CD1c-positive myeloid dendritic cell (primary cell): ENCODE data around the gene RXRA.
A peak's percentile ranks its signal among the peaks of the same experiment; 100 is the strongest.

Experiments
- DNase-seq: peaks from one replicate; pipeline ENCODE4 v3.0.0-alpha.2; 2016; ENCODE audit errors: extremely low spot score

RXRA gene

GRCh38 chr9:134399435-134400056, 73.3 kb downstream of the RXRA start:
- DNase-seq, result peak; percentile 60

DNA sequence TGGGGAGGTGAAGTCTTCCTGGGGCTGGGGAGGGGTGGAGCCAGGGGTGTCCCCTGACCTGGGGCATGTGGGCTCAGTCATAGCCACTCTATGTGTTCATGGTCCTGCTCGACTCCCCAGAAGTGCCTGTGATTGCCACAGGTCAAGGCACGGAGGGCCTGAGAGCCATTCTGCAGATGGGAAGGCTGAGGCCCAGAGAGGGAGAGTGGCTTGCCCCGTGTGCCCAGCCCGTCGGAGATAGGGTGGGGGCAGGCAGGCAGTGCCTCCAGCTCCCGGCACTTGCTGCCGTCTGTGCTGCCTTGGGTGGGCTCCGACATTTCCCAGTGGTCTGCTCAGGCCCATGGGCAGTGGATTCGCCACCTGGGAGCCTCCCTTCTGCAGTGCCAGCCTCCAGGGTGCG, 74.0 kb downstream of the RXRA start:
- no peak for DNase-seq

GRCh38 chr9:134401391-134401790, 75.1 kb downstream of the RXRA start:
- no peak for DNase-seq

GRCh38 chr9:134402182-134402581, 75.9 kb downstream of the RXRA start:
- DNase-seq, result peak; percentile 56

DNA sequence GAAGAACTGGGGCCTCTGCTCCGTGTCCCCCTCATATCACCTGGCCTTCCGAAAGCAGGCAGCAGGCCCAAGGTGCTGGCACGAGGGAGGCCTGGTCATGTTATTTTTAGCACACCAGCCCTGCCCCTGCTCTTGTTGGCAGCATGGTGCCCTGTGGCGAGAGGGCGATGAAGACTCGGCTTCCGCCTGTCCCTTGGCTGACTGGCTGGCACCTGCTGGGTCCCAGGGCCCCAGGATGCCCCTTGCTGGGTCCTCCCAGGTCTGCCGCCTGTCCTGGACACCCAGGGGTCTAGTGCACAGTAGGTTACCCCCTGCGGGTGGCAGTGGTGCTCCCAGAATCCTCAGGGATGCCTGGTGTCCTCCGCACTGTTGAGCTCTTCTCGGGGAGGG, 77.0 kb downstream of the RXRA start:
- no peak for DNase-seq

DNA sequence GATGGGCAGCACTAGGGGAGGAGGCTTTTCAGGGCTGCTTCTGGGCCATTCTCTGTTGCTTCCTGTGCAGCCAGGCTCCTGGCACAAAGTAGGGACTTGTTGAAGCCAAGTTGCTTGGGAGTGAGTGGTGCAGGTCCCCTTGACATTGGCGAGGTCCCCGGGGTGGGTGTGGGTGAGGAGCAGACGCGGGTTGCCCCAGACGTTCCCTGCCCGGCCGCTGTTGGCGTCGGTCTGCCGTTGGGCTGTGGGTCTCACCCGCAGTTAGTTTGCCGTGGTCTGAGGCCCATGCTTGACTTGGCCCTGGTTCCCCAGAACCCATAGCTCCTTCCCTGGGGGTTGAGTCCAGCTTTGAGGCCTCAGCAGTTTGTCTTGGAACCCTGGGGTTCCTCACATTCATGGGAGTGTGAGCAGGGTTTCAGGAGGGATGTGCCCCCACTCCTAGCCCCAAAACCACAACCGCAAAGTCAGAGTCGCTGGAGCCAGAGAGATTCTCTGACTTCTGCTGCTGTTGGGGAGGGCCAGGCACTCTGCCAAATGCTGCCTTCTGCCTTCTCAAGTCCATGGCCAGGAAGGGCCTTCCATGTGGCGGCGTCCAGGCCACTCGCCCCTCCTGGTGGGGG, 77.5 kb downstream of the RXRA start:
- DNase-seq, result peak; percentile 75

- peak; percentile 60 for DNase-seq
These were observed 78.4 kb downstream of the RXRA start for GRCh38 chr9:134404376-134405358.

DNA sequence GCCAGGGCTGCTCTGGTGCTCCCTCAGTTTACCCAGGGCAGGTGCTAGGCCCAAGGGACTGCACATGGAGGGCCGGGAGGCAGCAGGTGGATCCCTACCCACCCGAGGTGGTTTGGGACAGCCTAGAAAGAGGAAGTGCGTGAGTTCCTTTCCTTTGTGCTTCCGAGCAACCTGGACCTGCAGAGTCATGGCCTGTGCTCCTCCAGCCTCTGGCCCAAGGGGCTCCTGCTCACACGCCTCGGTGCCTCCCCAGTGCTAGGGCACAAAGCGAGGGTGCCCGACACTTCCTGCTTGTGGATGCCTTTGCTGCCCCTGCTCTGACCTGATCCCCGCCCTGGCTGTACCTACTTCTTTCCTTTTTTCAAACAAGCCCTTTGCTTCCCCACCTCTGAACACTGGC, 79.3 kb downstream of the RXRA start:
- peak; percentile 74 for DNase-seq

GRCh38 chr9:134406366-134407120, 80.3 kb downstream of the RXRA start:
- DNase-seq, result peak; percentile 74

DNA sequence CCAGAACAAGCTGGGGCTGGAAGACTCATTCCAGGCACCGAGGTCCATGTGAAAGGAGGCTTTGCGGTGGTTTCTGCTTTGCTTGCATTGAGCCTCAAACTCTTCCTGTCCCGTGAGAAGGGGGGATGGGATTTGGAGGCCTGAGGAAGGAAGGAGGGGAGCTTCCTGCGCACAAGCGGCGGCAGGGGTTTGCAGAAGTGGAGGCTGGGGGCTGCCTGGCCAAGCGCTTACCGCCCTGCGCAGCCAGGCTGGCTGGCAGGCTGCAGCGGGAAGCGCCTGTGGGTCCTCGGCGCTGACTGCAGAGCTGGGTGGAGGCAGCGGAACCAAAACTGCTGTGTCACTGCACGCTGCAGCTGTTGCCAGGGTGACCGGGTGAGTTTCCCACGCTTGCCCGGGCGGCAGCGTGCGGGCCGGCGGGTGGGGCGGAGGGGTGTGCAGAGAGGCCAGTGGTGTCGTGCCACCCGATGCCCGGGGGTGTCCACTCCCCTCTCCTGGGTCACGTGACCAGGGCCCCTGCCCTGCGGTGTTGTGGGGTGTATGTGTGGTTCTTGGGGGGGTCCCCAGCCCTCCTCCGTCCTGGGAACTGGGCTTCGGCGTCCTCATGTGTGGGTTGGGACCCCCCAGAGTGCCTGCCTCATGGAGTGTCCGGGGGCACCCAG, 81.0 kb downstream of the RXRA start:
- peak; percentile 97 for DNase-seq

GRCh38 chr9:134408389-134408788, 82.1 kb downstream of the RXRA start:
- peak; percentile 27 for DNase-seq

- DNase-seq, result peak; percentile 85
These were observed 82.9 kb downstream of the RXRA start for GRCh38 chr9:134408939-134409737.

GRCh38 chr9:134410071-134410834, 84.0 kb downstream of the RXRA start:
- peak; percentile 28 for DNase-seq

DNA sequence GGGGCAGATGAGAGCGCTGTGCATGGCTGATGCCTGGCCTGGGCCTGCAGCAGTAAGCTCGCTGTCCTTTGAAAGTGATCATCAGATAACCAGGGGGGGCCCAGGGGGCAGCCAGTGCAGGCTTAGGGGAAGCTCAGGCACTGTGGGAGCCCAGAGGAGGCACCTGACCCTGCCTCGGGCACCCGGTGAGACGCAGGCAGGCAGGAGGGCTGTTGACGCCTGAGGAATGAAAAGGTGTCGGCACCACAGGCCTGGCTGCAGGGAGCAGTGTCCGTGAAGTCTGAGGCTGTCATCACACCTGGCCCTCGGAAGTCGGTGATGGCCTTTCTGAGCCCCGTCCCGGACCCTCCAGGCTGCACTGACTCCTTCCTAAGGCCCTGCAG, 84.6 kb downstream of the RXRA start:
- no peak for DNase-seq

- no peak for DNase-seq
These were observed 85.4 kb downstream of the RXRA start for GRCh38 chr9:134411440-134412297.

DNA sequence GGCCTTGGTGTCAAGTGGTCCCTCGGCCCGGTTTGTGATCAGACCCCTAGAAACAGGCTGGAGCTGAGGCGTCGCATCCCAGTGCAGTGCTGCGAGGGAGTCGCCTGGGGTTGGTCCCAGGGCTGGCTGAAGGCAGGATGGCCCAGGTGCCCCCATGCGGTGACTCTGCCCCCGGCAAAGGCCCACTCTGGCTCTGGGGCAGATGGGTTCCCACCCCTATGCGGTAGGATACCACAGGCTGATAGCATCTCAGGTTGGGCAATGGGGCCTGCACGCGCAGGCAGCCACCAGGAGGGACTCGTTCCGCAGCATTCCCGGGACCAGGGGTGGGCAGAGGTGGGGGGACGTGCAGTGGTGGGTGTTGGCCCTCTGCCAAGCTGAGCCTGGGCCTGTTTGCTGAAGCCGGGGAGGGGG, 86.0 kb downstream of the RXRA start:
- DNase-seq, result no peak

DNA sequence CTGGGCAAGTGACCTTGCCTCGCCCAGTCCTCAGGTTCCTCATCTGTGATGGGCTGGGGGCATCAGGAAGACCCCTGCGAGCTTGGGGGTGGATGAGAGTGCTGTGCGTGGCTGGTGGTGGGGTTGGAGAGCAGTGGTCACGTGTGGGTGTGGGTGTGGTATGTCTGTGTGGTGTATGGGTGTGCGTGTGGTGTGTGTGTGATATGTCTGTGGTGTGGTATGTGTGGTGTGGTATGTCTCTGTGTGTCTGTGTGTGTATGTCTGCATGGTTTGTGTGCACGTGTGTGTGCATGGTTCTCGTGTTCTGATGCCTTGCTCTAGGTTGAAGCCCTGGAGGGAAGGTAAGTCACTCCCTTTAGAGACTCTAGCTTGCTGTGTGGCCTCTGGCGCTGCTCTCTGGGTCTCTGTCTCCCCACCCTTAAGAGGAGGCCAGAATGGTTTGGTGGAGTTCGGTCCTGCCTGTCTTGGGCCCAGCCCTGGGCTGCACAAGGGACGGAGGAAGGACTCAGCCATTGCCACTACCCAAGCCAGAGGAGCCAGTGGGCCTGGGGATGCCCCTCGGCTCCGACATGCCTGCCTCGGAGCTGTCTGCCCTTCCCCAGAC, 87.0 kb downstream of the RXRA start:
- no peak for DNase-seq

GRCh38 chr9:134413890-134414623, 87.8 kb downstream of the RXRA start:
- no peak for DNase-seq
